ENCODE measurements around the gene SYT12. TPM values are rescaled to one million over a fixed set of nuclear protein-coding genes. Genes with fewer than 3 reads are reported as not detected.

Gene SYT12
- total RNA-seq, 1 donor from 2014 or later, result 6.3 TPM

DNA sequence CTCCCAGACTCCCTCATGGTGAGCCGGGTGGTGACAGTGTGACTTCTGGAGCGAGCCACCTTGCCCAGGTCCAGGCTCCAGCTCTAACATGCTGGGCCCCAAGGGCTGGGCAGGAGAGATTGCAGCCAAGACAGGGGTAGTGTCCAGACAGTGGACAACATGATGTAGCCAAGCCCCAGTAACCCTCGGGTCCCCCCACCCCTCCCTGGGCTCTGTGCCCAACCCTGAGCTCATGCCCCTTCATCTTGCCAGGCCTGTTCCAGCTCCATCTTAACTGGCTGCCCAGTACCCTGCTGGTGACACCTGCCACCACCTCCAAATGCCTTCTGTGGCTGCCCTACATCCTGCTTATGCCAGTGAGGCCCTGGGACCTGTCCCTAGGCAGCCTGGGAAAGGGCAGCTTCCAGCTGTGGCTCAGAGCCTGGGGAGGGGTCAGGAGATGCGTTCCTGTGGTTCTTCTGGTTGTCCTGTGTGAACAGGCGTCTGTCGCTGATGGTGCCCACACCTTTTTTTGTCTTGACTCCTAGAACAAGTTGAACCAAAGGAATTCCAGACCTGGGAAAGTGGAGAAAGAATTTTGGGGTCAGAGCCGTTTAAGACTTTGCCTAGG lies 12.5 kb upstream of the SYT12 start:
- Histone ChIP-seq H3K4me3 (no peak overlapping the region), H3K36me3 (no peaks in the 10 kb centered on the region), H3K9me3 (no peaks in the 10 kb centered on the region), H3K27me3 (no peaks in the 10 kb centered on the region), H3K4me1 (no peaks in the 10 kb centered on the region), H3K27ac (no peak overlapping the region)
- intact Hi-C loops (cut with DNase I), result no loop called here
- DNase-seq (ENCODE audit: low spot score in 2 of 2), result no peak
- TF ChIP-seq CTCF (IDR thresholded peaks at IDR 0.05), result no peak

- no peak for DNase-seq (ENCODE audit: low spot score in 2 of 2)
- no peak overlapping the region for H3K4me3 ChIP-seq
- H3K27ac ChIP-seq, result no peak overlapping the region
- TF ChIP-seq CTCF (IDR thresholded peaks at IDR 0.05), result no peak
- no peaks in the 10 kb centered on the region for H3K4me1 ChIP-seq
- H3K36me3 ChIP-seq, result no peaks in the 10 kb centered on the region
- intact Hi-C loops (cut with DNase I), result no loop called here
- no peaks in the 10 kb centered on the region for H3K27me3 ChIP-seq
- H3K9me3 ChIP-seq, result no peaks in the 10 kb centered on the region
Observed at GRCh38 chr11:67013511-67014045, 9.4 kb upstream of the SYT12 start.

GRCh38 chr11:67014343-67014742 lies 8.6 kb upstream of the SYT12 start:
- no peaks in the 10 kb centered on the region for H3K27me3 ChIP-seq
- no peak for TF ChIP-seq CTCF (IDR thresholded peaks at IDR 0.05)
- intact Hi-C loops (cut with DNase I), result no loop called here
- no peak overlapping the region for H3K27ac ChIP-seq
- no peak for DNase-seq (ENCODE audit: low spot score in 2 of 2)
- H3K36me3 ChIP-seq, result no peaks in the 10 kb centered on the region
- no peaks in the 10 kb centered on the region for H3K9me3 ChIP-seq
- no peak overlapping the region for H3K4me3 ChIP-seq
- H3K4me1 ChIP-seq, result no peaks in the 10 kb centered on the region

- intact Hi-C loops (cut with DNase I), result no loop called here
- no peaks in the 10 kb centered on the region for H3K9me3 ChIP-seq
Observed at GRCh38 chr11:67015048-67015447, 7.9 kb upstream of the SYT12 start.

GRCh38 chr11:67016550-67016949 lies 6.4 kb upstream of the SYT12 start:
- no peaks in the 10 kb centered on the region for H3K9me3 ChIP-seq
- intact Hi-C loops (cut with DNase I), result no loop called here
- H3K27me3 ChIP-seq, result no peaks in the 10 kb centered on the region
- no peak for DNase-seq (ENCODE audit: low spot score in 2 of 2)
- TF ChIP-seq CTCF (IDR thresholded peaks at IDR 0.05), result no peak
- H3K27ac ChIP-seq, result no peak overlapping the region
- no peaks in the 10 kb centered on the region for H3K36me3 ChIP-seq
- no peaks in the 10 kb centered on the region for H3K4me1 ChIP-seq
- no peak overlapping the region for H3K4me3 ChIP-seq

More at GRCh38 chr11:67015048-67015447, 7.9 kb upstream of the SYT12 start:
- Histone ChIP-seq H3K27me3 (no peaks in the 10 kb centered on the region), H3K4me3 (no peak overlapping the region), H3K27ac (no peak overlapping the region), H3K36me3 (no peaks in the 10 kb centered on the region), H3K4me1 (no peaks in the 10 kb centered on the region)
- no peak for DNase-seq (ENCODE audit: low spot score in 2 of 2)
- TF ChIP-seq CTCF (IDR thresholded peaks at IDR 0.05), result no peak
